ENCODE results near the gene SIRT2. TPM values are rescaled to one million over a fixed set of nuclear protein-coding genes. Genes with fewer than 3 reads are reported as not detected.
A peak's percentile ranks its signal among the peaks of the same experiment; 100 is the strongest.

The SIRT2 gene
- total RNA-seq, 1 experiment from 2014 or later = 8.4 TPM

DNA sequence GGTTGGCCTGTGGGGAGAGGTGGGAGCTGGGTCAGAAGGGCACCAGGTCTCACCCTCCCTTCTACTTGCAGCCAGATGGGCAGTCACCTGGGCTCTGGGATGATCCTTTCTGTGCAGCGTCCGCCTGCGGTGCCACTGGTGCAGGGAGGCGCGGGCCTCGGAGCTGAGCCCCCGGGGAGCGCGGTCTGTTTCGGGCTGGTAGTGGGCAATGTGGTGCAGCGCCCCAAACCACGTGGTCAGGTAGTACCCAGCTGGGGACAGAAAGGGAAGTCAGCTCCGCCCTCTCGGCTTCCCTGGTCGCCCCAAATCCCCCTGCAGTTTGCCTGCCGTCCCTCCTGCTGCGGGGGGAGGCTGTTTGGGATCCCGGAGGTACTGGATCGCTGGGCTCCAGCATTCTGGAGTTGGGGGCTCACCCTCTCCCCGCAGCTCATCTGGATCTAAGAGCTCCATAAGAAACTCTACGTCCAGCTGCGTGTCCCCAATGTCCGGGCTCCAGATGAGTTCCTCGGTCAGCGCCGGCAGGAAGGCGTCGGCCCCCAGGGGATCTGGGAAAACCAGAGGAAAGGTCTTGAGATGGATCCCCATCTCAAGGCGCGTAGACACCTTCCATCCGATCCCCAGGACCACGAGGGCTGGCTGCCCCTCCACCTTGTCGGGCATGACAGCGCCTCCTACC is 30.1 kb downstream of the SIRT2 start:
- H3K23ac ChIP-seq (ENCODE audit: insufficient read length, low read depth, low read length) = no peak overlapping the region
- Mint-ChIP-seq H3K36me3 (ENCODE audit: insufficient read depth in 1 of 3, low read depth in 3 of 3) (no peaks in the 10 kb centered on the region; a peak in 1 of 7 replicates), H3K27ac (no peak overlapping the region; a peak in 1 of 7 replicates), H3K4me1 (peaks cover 14 to 19% of the 10 kb centered on the region in 2 experiments), H3K9me3 (no peaks in the 10 kb centered on the region), H3K27me3 (ENCODE audit: low read depth) (peaks cover 12% of the 10 kb centered on the region), H3K4me3 (peak overlapping the region; percentile 64 to 75)
- H4K5ac ChIP-seq (ENCODE audit: insufficient read length, low read depth, low read length) = no peak overlapping the region
- H3K4me1 ChIP-seq (ENCODE audit: insufficient read depth, low read length) = no peaks in the 10 kb centered on the region; the same call in 1 of the 2 replicates
- no peak overlapping the region for H2BK120ac ChIP-seq (ENCODE audit: low read depth, low read length, poor library complexity, severe bottlenecking)
- H2AFZ ChIP-seq (ENCODE audit: low read length) = no peak overlapping the region
- TF ChIP-seq, protein P1, sequence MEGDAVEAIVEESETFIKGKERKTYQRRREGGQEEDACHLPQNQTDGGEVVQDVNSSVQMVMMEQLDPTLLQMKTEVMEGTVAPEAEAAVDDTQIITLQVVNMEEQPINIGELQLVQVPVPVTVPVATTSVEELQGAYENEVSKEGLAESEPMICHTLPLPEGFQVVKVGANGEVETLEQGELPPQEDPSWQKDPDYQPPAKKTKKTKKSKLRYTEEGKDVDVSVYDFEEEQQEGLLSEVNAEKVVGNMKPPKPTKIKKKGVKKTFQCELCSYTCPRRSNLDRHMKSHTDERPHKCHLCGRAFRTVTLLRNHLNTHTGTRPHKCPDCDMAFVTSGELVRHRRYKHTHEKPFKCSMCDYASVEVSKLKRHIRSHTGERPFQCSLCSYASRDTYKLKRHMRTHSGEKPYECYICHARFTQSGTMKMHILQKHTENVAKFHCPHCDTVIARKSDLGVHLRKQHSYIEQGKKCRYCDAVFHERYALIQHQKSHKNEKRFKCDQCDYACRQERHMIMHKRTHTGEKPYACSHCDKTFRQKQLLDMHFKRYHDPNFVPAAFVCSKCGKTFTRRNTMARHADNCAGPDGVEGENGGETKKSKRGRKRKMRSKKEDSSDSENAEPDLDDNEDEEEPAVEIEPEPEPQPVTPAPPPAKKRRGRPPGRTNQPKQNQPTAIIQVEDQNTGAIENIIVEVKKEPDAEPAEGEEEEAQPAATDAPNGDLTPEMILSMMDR (conservative IDR thresholded peaks at IDR 0.05) = no peak
- H3K9me3 ChIP-seq (ENCODE audit: control insufficient read depth, low read depth, low read length) = no peaks in the 10 kb centered on the region
- H3K4me2 ChIP-seq (ENCODE audit: insufficient read depth, insufficient read length, low read length) = peak overlapping the region; percentile 20
- H2BK5ac ChIP-seq (ENCODE audit: insufficient read length, low read length) = no peak overlapping the region
- H2AK5ac ChIP-seq (ENCODE audit: insufficient read length, low read length) = no peak overlapping the region
- no peak overlapping the region for H3K14ac ChIP-seq (ENCODE audit: insufficient read depth, low read length)
- H2BK15ac ChIP-seq (ENCODE audit: low read depth, low read length) = no peak overlapping the region
- no peaks in the 10 kb centered on the region for H4K20me1 ChIP-seq (ENCODE audit: control insufficient read depth, insufficient read depth, insufficient read length)
- peak; percentile 46 for DNase-seq
- H3K9ac ChIP-seq (ENCODE audit: extremely low read depth, insufficient read length, low read length) = no peak overlapping the region
- no peak overlapping the region for H3K56ac ChIP-seq (ENCODE audit: insufficient read length, low read depth, low read length)
- H3K18ac ChIP-seq (ENCODE audit: insufficient read length, low read depth, low read length) = no peak overlapping the region
- no peaks in the 10 kb centered on the region for H3K79me1 ChIP-seq (ENCODE audit: insufficient read depth, low read depth, low read length, poor library complexity, severe bottlenecking)
- no peak overlapping the region for H3K27ac ChIP-seq (ENCODE audit: insufficient read length, low read depth, low read length)
- H3K4ac ChIP-seq (ENCODE audit: low read depth, low read length) = no peak overlapping the region
- WGBS (ENCODE audit: extremely low coverage, insufficient read length, low lambda C conversion rate) = no CpG with 5 or more reads among the region's 34 CpGs
- H3K27me3 ChIP-seq (ENCODE audit: insufficient read depth, low read length) = no peaks in the 10 kb centered on the region; the same call in 1 of the 2 replicates
- H4K8ac ChIP-seq (replicated peaks; ENCODE audit: insufficient read length, low read depth, low read length) = no peak overlapping the region
- no peak overlapping the region for H4K91ac ChIP-seq (ENCODE audit: insufficient read length, low read depth, low read length)
- H2BK12ac ChIP-seq (ENCODE audit: insufficient read length, low read depth, low read length) = no peak overlapping the region
- H3K79me2 ChIP-seq (ENCODE audit: insufficient read depth, low read length) = no peaks in the 10 kb centered on the region
- H3T11ph ChIP-seq (ENCODE audit: low read length) = no peak overlapping the region
- H3K23me2 ChIP-seq (ENCODE audit: insufficient read length, low read depth, low read length, poor library complexity, severe bottlenecking) = no peaks in the 10 kb centered on the region
- H2BK20ac ChIP-seq (ENCODE audit: low read depth, low read length, poor library complexity, severe bottlenecking) = no peak overlapping the region

Measured in H9 (cell line).